ENCODE results near the gene FRMD3.

Gene FRMD3

DNA sequence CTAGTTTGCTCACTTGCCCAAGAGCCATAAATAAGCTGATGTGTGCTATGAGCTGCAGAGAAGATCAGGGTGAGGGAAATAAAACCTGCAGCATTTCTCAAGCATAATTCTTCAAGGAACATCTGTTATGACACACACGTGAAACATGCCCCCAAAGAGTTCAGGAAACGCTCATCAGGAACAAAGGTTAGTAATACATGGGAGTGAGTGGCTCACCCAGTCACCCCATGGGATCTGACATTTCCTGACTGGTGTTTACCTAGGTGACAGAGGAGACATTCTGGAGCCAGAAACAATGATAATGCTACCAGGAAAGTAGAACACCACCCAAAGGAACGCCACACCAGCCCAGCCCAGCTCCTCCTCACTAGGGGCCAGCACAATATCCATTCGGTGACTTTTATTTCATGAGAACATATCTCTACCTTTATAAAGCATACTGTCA, 66.0 kb downstream of the FRMD3 start:
- DNase-seq: no peak

DNA sequence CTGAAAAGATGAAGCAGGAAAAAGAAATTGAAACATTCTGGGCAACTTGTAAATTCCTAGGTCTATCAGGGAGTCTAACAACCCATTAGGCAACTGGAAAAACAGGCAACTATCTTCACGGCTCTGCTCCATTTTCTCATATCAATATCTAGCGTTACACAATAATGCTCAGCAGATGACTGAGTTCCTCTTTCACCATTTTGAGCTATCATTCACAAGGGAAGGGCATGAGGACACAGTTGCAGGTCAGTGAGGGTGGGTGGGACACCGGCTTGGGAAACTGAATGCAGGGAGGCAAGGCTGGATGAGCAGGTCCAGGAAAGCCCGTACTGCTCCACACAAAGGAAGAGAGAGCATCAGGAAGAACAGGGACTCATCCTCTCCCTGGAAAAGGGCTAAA, 67.0 kb downstream of the FRMD3 start:
- no peak for DNase-seq

GRCh38 chr9:83469722-83470121, 68.5 kb downstream of the FRMD3 start:
- DNase-seq: no peak

DNA sequence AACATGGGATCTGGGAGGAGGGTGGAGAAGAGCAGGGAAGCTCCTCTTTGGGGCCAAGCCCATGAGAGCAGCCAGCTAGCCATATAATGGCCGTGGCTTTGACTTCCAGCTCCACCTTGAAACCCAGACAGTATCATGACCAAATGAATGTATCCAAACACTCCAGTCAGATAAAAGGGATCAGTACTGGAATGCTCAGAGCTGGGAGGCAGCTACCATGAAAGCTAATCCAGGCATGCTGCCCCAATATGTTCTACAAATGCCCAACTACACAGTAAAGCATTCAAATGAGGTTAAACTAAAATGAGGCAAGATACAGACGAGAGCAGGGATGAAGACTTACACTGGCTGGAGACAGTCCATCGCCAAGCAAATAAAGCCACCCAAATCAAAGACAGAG, 69.4 kb downstream of the FRMD3 start:
- DNase-seq: no peak

DNA sequence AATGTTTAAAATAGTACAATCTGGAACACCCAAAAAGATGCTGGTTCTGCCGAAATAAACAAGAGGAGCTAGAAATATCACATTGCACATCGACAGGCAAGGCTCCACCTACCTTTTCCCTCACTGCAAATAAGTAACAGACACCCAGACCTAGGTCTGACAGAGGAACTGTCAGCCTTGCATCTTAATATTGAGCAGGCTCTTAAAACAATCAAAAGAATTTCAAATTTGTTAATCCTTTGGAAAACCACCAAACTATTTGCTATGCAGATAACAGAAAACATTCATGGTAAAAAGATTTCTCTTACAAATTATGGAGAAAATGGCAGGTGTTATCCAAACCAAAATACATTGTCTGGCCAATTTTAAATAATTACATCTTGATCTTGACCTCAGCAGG, 71.3 kb downstream of the FRMD3 start:
- DNase-seq: no peak

- no peak for DNase-seq
Observed at GRCh38 chr9:83466351-83466750, 71.8 kb downstream of the FRMD3 start.

GRCh38 chr9:83459830-83460229, 78.4 kb downstream of the FRMD3 start:
- DNase-seq: no peak

DNA sequence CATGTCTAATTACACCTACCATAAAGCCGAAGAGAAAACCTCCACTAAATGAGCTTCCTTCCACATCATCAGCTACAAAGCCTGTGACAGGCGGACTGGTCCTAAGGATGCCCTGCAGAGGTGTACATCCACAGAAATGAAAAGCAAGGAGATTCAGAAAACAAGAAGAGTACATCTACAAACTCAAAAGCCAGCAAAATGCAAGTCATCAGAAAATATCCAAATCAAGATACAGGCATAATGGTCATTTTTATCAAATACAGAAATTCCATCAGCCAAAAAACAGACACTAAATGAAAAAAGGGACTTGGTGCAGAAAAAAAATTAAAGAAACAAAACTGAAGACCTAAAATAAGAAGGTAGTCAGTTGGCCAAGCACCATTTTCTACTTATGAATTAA, 79.7 kb downstream of the FRMD3 start:
- DNase-seq: no peak

DNA sequence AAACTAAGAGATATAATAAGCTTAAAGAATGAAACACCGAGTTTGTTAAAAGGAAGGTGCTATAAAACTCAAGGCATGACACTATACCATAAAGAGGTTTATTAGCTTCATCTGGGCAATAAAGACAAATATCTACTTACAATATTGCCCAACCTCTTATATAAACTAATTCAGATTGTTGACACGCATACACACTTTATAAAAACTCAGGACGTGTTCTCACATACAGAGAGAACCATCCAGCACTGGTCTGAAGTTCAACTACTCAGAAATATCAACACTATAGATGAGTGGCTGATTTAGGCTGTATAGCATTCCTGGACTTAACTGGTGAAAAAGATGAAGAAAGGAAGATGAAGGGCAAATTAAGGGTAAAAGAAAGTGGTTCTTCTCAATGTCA, 81.2 kb downstream of the FRMD3 start:
- no peak for DNase-seq

- no peak for DNase-seq
Observed at GRCh38 chr9:83456226-83456625, 82.0 kb downstream of the FRMD3 start.

DNA sequence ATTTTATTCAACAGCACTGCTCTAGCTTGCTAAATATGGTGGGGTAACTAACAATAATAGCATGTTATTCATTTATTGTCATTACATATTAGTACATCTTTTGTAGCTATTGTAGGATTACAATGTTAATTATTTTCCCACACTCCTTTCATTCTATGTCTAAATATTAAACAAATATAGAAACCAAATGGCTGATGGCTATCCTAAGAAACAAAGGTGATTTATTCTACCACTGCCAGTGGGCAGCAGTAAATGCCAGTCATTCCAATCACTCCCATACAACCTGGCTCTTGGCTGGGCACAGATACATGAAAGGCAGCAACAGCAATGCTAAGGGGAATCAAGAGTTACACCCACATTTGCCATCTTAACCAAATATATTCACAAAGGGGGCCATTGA, 84.1 kb downstream of the FRMD3 start:
- DNase-seq: no peak

GRCh38 chr9:83451308-83451707, 86.9 kb downstream of the FRMD3 start:
- DNase-seq: no peak

GRCh38 chr9:83449983-83450382, 88.2 kb downstream of the FRMD3 start:
- no peak for DNase-seq

GRCh38 chr9:83449166-83449565, 89.0 kb downstream of the FRMD3 start:
- no peak for DNase-seq

DNA sequence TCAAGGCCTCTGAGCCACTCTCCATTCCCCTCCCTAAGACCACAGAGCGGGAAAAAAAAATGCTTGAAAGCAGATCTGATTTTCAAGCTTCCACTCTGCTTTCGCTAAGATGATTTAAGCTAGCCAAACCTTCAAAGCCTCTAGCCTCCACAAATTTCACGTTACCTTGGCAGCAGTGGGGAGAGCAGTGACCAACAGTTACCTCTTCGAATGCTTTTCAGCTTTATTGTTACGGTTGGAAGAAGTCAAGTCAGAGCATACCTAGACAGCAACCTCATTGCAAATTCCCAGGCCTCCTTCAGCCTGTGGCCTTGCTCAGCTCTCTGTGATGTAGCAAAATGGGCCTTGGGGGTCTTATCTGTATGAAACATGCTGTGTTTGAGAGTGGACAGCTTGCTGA, 89.6 kb downstream of the FRMD3 start:
- DNase-seq: no peak

DNA sequence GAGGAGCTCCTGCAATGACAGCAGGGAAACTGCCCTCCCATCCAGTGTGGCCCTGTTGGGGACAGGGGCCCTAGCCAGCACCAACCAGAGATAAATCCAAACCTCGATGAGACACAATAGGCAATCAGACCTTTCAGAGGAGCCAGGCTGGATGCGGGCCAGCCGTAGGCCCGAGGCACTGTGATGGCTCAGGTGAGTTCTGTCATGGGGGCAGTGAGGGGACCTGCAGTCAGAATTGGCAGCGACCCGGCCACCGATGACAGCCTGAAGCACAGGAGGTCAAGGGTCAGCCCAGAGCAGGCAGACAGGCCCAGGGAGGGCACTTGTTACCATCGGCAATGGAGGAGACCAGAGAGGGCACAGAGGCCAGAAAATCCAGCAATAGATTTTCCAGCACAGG, 90.8 kb downstream of the FRMD3 start:
- no peak for DNase-seq

- no peak for DNase-seq
Observed at GRCh38 chr9:83445703-83446265, 92.4 kb downstream of the FRMD3 start.

DNA sequence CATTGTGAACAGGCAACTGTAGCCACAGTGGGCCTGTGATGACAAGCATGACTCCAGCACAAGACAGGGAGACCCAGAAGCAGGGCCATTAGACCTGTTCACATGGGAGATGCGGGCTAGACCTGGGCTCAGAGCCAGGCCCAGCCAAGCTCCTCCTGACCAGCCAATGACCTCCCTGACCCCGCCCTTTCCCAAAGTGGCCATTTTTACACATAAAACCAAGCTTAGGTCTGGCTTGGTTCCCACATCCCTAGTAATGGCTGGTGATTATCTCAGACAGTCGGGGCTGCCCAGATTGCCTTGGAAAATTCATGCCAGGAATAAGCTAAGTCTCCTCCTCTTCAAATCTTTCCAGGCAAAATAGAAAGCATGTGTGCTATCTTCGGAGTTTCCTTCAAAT, 94.1 kb downstream of the FRMD3 start:
- DNase-seq: no peak

DNA sequence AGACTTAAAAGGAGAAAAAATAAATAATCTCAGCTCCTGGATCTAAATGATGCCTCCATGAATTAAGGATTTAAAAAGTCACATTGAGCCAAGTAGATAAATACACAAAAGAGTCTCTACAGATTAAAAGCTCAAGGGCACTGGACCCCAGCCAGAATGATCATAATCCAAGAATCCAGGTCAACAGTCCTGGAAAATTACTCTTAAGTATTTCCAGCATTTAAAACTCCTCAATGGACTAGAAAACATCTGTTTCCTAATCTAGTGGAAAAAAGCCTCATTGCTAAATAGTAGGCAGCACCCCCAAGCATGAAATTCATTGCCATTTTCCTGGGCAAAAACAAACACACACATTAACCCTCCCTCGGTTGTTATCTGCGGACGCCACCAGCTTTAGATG, 96.8 kb downstream of the FRMD3 start:
- no peak for DNase-seq

DNA sequence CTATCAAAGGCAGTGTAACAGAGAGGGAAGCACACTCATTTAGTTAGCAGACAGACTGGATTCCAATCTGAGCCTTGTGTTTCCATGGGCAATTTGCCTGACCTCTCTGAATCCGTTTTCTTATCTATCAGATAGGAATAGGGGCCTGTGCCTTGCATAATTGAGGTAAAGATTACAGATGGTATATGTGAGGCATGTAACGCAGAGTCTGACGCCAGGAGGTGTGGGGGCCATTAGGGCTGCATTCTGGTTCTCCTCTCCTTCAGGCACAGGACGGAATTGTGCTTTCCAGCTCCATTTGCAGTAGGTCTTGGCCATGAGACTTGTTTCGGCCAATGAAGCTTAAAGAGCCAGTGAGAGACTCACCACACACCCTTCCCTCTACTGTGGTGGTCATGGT, 97.6 kb downstream of the FRMD3 start:
- DNase-seq: no peak

GRCh38 chr9:83435301-83435700, 102.9 kb downstream of the FRMD3 start:
- no peak for DNase-seq

DNA sequence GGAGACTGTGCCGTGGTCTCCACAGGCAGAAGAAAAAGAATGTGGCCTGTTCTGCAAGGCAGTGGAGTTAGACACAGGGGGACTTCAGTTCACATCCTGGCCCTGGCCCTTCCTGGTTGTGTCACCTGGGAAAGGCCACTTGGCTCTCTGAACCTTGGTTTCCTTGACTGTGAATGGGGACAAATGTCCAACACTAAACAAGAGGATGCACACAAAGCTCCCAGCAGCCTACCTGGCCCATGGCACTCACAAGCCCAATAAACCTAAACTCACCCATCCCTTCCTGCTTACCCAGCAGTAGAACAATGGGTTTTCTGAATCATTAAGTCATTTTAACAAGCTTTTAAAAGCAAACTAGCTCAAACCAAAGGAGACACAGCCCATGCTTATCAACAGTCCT, 103.9 kb downstream of the FRMD3 start:
- no peak for DNase-seq

- no peak for DNase-seq
Observed at GRCh38 chr9:83433846-83434245, 104.4 kb downstream of the FRMD3 start.

DNA sequence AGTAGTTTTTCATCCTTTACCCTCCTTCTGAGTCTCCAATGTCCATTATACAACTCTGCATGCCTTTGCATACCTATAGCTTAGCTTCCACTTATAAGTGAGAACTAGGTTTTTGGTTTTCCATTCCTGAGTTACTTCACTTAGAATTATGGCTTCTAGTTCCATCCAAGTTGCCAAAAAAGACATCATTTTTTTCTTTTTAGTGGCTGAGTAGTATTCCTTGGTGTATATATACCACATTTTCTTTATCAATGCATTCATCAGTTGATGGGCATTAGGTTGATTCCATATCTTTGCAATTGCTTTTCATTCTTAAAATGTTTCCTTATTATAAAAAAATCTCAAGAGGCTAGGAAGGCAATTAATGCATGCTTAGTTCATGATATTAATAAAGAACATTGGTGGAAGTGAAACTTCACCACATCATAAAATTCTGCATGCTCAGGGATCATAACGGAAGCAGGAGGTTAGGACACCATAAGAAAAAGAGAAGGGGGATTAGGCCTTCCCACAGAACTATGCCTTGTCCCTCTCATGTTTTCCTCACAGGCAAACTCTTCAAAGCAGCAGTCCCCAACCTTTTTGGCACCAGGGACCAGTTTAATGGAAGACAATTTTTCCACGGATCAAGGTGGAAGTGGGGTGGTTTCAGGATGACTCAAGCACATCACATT, 105.2 kb downstream of the FRMD3 start:
- no peak for DNase-seq

DNA sequence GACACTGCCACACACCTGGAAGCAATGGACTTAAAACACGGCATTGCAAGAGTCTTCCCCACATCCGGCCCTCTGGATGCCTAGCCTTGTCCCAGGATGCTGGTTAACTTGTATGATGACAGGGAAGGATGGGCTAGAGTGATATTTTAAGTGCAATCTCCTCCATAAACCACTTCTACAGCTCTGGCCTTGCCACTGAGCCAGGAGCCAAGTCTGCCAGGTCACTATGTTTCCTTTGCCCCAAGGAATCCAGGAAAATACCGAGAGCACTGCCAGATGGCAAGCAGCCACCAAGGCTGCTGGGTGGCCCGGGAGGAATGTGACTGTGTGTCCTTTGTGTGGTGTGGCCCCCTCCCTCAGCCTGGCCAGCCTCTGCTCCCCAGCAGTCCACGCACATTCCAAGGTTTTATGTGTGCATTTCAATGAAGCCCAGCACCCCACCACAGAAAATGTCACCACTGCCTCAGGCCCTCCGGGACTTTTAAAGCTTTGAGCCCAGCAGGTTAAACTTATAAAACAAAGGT, 106.0 kb downstream of the FRMD3 start:
- no peak for DNase-seq

Measured in activated effector memory CD4-positive, alpha-beta T cell treated with Interleukin-2 at 50 U/mL for 16 hours (primary cell).